Measurements from ENCODE around the gene RTL1.
A peak's percentile ranks its signal among the peaks of the same experiment; 100 is the strongest.

Gene RTL1

DNA sequence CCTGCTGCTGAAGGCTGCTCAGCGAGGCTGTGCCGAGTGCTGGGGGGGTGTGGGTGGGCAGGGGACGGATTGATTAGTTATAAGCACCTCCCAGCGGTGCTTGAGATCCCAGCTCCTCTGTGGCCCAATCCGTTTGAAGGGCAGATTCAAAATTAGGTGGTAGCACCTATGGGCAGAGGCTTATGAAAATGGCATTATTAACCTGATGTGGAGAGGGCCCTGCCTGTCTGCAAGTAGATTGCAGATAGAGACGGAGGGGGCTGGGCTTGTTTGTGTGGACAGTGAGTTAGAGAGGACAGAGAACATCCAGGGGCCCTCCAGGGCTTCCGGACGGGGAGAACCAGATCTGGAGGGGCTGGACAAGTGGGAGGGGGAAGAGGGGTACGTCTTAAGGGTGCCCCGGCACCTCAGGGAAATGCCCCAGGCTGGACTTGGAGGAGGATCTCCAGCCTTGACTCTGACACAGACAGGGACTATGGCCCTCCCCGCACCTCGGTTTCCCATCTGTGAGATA is at the start of gene RTL1:
Gene RTL1, minus strand, starts transcription at position 51 of the 514 bp plus-strand sequence. CDS start 18,934 bp downstream, outside the sequence.
- DNase-seq, result no peak

DNA sequence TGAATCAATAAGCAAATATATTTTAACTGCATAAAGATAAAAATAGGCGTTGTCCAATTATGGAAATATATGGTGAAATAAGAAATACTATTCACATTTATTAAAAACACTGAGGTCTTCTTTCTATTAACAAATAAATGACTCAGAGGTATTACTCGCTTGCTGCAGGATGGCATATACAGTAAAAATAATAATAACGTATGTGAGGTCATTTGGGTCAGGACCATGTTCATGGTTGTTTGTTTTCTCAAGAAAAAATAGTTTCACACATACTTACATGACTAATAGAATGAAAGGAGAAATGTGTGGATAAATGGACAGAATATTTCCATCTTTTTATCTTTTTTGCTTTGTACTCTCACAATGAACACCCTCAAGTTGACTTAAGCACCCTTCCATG is 46.5 kb upstream of the RTL1 start:
- no peak for DNase-seq

DNA sequence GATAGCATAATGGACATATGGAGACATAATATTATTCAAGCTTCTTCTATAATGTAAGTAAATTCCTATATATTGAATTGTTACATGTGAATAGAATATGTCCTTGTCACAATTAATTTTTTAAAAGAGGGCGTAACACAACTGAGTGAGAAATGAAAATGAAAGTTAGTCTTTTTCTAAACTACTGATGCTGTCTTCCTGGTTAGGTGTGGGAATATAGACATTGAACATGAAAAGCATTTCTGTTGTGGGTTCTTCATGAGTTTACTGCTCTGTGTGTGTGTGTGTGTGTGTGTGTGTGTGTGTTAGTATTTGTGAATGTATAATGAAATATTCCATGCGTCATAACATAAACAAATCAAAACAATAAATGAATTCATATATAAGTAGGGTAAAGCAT is 40.5 kb upstream of the RTL1 start:
- no peak for DNase-seq

DNA sequence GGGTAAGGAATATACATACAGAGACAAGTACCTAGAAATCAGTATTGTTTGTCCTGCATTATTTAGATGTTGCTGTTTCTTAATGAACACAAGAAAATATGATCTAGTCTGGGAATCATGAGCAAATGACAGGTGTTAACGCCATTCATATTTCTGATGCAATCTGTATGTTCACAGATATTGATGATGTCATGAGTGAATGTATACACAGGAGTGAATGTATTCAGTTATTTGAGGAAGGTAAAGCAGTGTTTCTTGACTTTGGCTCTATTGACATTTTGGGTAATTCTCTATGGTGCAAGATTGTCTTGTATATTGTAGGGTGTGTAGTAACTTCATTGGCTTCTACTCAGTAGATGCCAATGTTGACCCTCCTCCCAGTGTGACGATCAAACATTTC is 26.7 kb upstream of the RTL1 start:
- no peak for DNase-seq

DNA sequence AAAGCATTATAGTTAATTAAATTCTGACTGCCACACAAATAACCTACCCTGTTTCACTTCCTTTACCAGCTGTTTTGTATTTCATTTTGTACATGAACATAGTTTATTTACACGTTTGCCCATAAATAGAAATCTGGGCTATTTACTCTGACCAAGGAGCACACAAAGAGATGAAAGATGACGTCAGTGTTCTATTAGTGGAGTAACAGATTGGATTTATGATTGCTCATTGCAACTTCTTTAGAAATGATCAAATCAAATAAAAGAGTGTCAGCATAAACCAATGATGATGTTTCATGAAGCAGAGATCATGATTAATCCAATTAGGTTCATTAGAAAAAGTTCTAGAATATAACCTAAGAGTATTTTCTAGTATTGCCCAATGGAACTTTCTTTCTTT is 12.0 kb upstream of the RTL1 start:
- DNase-seq, result no peak

DNA sequence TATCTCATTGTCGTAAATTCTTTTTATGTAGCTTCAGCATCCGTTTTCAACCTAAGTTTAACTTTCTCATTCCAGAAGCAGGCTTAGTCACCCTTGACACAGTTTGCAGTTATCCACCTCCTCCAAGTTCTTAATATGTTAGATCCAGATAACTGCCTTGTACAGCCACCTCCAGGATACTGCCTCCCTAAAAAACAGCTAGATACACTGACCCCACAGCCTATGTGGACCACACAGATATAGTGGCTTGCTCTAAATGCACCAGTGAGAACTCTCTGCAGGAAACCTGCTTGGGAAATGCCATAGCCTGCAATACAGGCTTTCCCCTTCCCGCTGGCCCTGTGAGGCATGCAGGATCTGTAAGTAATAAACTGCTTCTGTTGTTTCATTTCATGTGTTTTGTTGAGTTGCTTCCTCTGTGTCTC is 11.1 kb upstream of the RTL1 start:
- no peak for DNase-seq

DNA sequence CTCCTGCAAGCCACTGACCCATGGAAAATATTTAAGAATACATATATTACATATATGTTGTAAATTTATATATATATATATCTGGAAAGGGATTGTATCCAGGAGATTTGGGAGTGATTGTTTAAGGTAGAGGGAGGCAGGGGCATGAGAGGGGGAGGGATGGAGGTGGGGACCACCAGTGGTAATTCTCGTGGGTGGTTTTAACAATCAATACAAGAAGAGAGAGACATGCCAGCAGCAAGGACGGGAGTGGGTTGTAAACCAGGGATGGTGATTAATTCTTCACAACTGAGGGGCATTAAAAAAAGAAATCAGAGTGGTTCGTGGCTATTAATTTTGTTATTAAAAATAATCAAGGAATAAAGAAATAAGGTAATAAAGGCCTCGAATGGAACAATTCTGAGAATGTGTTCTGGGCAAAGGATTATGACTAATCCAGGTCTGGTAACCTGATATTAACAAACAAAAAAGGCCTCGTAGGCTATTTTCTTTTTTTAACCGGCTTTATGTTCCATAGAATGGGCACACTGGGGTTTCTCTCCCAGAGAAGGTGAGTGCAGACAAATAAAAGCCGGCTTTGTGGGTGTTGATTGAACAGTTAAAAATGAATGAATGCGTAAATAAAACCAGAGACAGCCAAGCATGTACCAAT is 8.3 kb upstream of the RTL1 start:
- DNase-seq, result no peak

DNA sequence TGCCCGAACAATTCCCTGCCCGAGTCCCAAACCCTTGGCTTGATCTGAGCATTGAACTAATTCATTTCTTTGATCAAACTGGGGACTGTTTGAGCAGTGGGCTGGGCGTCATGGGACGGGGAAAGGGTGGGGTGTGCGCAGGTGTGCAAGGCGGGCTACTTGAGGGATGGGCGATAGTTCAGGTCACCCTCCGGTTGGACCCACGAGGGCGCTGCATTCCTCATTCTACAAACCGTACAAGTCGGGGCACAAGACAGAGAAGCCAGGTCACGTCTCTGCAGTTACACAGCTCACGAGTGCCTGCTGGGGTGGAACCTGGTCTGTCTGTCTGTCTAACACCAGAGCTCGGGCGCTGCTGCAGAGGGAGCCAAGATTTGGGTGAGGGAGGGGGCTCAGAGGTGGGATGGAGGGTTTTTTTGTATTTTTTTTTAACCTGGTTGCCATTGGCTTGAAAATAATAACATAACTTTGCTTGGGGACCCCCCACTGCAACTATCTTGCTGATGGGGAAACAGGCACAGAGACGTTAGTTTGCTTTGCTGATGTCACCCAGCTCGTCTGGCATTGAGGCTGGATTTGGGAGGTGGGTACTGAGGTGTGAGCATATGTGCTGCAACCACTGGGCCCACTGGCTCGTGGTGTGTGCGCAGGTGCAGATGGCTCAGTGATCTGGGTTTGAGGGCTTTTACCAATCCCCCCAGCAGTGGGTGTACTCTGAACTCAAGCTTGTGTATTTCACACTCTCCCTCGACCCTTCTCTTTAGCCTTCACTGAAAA is 7.6 kb upstream of the RTL1 start:
- DNase-seq, result no peak

DNA sequence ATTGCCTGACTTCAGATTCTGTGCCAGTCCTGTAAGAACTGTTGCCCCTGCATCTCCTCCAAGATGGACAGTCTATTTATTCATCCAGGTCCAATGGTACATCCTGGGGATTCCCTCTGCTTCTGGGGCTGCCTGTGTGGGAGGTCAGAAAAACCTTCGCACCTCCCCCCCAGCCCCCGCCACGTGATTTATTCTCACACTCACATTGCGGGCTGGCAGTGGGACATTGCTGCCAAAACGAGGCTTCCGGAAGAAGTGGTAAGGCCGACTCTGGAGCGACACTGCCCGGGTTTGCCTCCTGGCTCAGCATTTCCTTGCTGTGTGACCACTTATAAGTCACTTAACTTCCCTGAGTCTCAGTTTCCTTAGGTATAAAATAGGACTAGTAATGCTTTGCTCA is 5.9 kb upstream of the RTL1 start:
- no peak for DNase-seq

DNA sequence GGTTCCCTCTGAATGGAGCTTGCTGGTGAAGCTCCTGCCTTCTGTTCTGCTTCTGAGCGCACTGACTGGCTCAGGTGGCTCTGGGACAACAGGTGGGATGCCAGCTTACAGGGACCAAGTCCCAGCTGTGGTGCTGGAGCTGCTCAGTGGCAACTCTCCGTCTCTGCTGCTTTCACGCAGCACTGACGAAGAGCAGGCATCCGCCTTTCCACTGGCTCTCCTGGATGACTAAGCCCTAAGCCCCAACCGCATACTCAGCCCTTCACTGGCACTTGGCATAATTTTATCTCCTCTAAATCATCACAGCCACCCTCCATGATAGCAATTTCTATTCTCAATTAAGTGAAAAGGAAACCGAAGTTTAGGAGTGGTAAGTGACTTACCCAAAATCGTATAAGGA is 3.7 kb upstream of the RTL1 start:
- no peak for DNase-seq

DNA sequence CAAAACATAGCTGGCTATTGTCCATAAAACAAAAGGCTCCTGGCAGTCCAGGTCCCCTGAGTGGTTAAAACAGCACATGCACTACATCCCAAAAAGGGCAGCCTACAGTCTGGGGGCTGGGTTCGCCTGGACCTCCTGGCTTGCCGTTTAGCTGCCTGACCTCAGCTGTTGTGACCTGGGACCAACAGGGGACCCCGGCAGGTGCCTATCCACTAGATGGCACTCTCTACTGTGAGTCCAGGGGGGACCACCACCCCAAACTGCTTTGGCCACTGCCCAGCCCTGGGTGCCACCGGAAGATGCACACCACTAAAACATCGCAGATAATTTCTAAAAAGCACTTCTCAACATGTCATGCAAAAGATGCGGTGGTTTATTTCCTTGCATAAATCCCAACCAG is 2.9 kb upstream of the RTL1 start:
- DNase-seq, result no peak

DNA sequence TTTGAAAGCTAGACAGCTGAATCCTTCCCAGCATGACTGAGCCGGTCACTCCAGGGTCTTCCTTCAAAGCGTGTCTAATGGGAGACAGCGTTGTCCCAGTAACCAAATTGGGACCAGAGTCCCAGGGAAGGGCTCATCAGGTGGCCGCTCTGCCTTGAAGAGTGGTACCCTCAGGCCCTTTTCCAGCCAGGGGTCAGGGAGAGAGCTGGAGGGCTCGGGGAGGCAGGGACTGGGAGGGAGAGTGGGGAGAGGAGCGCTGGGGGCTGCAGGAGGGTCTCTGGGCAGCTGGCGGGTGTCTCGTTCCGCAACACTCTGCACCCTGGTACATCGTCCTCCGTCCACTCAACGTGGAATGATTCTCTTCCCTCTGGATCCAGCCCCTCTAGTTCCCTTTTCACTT is 1.6 kb upstream of the RTL1 start:
- no peak for DNase-seq

DNA sequence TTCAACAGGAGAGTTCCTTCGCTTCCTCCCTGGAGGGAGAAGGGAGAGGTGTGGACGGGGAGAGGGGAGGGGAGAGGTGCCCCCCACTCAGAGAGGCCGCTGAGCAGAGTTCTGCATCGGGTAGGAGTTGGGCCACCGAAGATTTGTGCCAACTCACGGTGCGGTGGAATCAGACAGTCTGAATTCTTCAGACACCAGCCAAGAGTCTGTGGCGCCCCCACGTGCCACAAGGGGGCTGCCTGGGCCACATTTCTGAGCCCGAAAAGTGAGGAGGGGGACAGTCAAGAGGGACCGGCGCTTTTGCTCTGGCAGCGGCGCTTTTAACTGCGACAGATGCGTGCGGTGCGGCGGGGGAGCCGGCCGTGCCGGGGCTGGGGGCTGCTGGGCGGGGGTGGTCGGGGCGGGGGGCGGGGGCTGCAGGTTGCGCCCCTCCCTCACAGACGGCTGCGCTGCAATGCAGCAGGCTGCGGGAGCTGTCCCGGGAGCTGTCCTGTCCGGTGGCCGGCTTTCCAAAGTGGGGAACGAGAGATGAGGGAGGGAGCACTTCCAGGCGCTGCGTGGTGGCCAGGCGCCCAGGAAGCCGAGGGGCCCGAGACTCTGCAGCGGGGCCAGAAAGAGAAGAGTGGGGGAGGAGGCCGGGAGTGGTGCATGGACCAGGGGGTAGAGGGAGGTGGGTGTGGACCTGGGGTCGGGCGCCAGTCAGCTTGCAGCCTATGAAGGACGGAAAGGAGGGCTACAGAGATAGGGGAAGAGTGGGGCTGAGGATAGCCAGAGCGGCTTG is 975 bp upstream of the RTL1 start:
- peak; percentile 18 for DNase-seq

DNA sequence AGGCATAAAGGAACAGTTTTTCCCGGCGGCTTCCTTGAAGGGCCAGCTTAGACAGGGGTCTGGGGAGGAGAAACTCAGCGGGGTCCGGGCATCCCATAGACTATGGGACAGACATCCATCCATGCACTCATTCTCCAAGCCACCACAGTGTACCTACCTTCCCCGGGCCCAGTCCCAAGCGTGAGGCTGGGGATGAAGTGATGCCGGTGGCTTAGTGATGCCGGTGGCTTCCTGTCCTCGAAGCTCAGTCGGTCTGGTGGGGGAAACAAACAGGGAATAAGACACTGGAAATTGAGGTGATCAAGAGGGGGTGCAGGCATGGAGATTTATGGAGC is 421 bp downstream of the RTL1 start:
- DNase-seq, result no peak

DNA sequence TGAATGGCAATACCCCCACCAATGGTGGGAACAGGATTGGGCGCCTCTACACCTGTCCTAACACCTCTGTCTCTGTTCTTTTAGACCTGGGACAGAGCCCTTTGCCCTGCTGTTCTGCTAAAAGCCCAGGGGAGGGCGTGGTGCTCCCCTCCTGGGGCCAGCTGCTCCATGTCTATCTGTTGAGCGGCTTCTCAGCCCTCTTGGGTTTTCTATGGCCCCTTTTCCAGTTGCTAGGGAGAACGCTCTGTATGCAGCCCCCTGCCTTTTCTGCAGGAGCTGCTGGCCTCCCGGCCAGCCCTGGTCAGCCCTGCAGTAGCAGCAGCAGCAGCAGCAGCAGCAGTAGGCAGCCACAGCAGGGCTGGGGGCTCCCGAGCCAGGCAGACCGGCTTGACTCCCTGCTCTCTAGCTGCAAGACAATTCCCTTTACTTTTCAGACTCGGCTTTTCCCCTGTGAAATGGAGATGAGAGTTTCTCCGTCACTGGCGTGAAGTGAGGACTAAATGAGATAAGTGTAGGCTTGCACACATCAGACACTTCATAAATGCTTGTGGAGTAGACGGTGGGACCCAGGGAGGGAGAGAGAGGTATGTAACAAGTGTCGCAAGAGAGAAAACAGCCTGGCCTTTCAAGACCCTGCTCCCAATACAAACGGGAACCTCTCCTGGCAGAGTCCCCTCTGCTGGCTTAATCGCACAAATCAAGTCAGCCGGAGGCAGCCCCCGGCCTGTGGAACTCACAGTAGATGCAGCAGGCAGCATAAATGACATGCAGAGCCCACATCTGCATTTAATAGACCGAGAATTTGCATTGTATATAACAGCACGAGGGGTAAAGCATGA is 1.0 kb downstream of the RTL1 start:
- DNase-seq, result no peak

DNA sequence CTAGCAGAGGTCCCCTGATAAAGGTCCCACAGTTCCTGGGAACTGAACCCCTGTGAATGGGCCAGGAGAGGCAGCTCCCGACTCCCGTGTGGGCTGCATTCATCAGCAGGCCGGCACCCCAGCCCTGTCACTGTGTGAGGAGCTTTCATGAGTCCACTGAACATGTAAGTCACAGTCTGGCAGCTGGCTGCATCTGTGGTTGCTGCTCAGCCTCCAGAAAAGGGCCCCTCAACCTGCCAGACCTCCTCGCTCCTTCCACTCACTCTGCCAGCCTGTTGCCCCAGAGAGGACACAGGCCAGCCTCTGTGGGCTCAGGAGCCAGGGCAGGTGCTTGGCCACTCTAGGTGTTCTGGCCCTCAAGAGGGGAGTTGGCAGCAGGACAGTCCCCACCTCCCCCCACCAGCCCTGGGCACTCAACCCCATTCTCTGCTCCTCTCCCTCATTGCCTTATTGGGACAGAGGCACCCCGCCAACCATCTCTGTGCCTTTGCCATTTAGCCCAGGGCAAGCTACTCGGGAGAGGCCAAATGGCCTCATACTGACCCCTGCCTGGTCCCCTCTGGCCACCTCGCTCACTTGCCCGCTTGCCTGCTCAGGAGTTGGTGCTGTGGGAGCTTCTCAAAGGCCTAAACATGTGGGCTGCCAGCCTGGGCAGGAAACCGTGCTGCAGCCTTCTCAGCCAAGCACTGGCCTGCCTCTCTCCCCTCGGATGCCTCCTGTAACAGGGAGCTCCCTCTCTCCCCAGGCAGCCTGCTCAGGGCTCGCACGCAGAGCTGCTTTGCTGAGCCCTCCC is 1.9 kb downstream of the RTL1 start:
- DNase-seq, result no peak

DNA sequence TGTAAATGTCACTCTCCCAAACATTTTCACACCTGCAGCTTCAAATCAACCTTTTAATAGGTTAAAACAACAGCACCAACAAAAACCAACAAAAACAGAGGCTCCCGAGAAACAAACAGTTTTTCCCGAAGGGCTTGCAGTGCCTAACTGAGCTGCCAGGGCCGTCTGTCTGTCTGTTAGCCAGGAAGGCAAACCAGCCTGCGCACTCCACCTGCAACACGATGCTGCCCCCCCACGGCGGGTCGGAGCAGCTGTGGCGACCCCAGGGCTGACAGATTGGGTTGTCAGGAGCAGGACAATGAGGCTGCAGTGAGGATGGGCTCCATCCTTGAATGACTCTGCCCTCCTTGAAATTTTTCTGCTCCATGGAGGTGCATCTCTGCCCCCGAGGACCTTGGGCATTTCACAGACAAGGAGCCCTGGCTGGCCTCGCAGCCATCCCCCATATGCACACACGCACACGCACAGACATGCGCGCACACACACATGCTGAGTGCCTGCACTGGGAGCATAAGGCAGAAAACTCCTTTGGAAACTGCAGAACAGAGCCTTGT is 2.6 kb downstream of the RTL1 start:
- DNase-seq, result no peak

DNA sequence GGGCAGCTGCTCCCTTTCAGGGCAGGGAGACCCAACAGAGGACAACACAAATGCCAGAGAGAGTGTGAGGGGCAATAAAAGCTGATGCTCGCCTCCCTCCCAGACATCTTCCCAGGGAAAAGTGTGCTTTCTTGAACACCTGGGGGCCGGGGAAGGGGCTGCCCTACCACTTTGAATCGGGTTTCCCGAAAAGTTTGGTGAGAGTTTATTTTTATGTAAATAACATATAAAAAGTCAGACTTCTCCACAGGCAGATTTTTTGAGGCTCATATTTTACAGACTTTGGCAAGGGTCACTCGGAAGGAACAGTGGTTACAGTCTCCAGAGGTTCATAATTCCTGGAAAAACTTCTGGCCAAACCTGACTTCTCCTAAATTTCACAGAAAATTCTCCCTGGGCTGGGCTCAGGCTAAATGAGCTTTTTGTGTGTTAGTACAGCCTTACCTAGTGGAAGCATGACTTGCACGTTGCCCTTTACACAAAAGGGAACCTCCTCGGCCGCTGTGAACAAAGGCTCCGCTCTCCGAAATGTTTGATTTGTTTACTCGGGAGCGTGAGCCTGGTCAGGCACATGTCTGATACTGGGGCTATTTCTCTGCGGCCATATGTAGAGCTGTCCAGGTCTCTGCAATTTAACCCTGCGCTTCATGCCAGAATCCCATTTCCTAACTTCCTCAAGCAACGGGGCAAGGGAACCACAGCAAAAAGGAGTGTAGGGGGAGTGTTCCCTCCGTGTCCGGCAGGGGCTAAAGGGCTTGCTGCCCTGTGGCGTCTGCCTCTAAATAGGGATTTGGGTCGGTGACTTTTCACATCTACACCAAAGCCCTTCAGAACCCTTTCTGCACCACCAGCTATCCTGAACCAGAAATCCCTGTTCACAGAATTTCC is 3.4 kb downstream of the RTL1 start:
- DNase-seq, result no peak

DNA sequence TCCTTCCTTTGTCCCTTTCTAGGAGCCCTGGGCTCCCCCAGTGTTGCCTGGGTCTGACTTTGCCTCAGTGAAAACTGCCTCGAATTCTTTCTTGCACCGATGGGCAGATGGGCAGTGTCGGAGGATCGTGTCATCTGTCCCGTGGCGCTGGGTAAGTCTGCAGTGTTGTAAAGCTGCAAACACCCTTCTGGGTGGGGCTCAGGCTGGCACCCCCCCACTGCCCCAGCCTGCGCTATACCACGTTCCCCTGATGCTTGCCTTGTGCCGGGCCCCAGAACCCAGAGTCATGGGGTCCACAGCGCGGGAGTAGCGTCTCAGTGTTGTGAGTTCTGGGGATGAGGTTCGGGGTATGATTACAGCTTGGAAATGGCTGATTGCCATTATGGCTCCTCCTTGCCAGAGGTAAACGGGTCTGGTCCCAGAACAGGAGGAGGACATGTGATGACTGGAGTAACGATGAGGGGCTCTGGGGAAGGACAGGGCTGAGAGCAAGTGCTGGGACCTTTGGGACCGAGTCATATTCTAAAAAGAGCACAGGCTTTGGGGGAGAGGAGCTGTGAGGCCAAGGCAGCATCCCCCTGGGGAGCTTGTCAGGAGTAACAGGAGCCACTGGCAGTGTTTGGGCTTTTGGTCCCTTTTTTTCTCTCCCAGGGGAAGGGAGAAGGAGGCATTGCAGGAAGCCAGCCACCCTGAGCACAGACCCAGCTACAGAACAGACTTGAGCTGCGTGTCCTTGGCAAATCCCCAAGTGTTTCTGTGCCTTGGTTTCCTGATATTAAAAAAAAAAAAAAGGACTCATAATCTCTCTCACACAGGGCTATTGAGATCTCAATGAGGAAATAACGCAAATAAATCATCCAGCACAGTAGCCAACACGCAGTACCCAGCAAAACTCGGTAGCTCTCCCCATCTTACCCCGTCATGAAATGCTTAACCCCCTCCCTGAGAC is 4.3 kb downstream of the RTL1 start:
- no peak for DNase-seq
